MV-4-11 (cell line): ENCODE results near the gene CAB39.
A peak's percentile ranks its signal among the peaks of the same experiment; 100 is the strongest.

Experiments
- DNase-seq: peaks from one replicate; lab custom pipeline; 2025; lab: John Stamatoyannopoulos, UW

The CAB39 gene

DNA sequence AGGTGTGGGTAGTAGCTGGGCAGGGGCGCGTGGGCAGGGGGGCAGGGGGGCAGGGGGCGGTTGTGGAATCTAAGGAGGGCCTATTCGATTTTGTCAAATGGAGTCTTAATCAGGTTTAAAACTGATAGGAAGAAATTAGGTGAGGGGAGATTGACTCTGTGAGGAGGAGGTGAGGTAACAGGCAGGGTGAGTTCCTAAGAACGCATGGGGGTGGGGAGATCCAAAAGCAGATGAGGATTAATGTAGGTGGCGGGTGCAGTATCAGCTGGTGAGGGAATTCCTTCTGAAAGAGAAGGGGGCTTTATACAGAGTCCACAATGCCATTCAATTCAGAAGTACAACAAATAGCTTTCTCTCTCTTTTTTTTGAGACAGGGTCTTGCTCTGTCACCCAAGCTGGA, 72.7 kb downstream of the CAB39 start:
- DNase-seq: no peak

DNA sequence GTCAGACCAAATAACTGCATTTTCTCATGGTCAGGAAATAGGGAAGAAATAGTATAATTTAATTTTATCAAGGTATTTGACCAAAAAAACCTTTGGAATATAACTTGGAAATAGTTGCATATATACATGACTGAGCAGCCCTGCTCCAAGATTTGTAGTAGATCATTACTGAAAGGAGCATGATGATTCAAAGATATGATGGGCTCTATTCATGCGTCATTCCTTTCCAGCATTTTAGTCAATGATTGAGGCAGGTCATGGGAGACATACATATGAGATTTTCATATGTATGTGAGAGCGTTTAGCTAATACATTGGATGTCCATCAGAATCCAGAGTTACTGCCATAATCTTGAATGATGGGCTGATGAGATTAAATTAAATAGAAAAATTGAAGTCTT, 74.5 kb downstream of the CAB39 start:
- no peak for DNase-seq

DNA sequence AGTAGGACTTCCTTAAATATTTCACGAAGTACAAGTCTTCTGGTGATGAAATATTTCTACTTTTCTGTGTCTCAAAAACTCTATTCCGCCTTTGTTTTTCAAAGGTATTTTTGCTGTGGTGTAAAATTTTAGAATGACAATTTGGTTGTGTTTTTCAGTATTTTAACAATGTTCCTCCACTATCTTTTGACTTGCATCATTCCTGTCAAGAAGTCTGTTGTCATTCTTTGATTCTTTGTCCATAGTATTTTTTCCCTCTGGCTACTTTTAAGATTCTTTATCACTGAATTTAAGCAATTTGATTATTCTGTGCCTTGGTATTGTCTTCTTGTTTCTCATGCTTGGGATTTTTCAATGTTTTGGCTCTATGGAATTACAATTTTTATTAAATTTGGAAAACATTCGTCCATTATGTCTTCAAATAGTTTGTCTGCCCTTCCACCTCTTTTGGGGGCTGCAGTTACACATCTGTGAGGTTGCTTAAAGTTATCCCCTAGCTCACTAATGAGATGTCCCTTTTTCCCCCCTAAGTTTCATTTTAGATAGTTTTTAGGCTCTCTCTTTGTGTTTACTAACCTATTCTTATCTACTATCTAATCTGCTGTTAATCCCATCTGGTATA, 76.0 kb downstream of the CAB39 start:
- no peak for DNase-seq

DNA sequence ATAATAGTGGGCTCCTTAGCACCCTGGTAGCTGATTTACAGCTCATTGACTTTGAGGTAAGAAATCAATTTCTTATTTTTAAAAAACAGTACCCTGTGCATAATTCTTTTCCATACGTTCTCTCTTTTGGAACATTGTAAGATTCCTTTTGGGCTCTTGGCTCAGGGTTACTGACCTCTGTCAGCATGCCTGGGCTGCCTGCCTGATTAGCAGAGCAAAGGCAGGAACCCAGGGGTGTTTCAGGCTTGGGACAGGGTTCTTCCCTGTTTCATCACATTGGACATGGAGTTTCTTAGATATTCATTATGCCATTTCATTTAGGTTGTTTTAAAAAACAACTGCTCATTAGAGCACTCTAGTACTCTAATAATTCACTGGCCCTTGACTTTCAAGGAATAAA, 78.3 kb downstream of the CAB39 start:
- no peak for DNase-seq

DNA sequence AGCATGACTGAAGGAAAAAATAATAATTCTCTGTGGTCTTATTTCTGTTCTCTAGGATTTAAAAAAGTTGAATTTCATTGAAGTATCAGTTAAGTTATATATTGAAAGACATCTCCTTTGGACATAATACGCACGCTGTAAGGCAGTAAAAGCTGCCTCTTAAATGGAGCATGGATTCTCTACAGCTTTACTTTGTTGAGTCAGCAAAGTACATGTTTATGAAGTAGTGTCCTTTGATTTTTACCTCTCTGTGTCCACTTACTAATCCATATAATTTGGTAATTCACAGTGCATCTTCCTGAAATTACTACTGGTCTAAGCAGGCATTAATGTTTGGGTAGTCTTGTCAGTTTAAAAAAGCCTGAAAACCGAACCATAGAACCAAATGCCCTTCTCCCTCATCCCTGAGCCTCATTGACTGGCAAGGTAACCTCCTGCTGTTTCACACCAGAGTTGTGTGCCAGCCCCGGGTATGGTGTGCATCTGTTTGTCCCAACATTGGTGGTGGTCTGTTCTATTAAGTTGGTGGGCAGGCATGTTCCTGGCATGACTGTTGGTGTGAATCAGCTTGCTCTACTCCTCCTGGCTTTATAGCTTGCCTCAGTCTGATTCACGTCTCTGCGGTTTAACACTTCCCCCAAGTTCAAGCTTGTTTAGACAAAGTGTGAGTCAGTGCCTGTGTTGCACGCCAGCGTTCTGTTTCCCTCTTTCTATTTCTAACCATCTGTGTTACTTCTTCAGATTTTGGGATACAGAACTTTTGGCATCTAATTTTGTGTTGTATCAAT, 81.1 kb downstream of the CAB39 start:
- DNase-seq: peak; percentile 98

DNA sequence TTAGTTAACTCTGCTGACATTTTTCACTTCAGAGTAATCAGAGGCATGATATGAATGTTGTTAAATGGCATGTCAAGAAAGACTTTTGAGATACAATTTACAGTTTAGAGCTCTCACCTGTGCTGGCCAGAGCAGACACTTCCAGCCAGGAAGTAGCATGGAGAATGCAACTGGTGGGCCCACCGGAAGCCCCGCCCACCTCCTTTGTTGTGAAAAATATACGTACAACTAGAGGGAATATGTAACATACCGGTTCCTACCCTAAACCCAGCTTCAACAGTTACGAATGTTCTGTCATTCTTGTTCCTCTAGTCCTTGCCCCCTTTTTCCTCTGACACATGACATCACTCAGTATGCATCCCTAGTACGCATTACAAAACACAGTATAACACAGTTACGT, 81.9 kb downstream of the CAB39 start:
- DNase-seq: no peak

DNA sequence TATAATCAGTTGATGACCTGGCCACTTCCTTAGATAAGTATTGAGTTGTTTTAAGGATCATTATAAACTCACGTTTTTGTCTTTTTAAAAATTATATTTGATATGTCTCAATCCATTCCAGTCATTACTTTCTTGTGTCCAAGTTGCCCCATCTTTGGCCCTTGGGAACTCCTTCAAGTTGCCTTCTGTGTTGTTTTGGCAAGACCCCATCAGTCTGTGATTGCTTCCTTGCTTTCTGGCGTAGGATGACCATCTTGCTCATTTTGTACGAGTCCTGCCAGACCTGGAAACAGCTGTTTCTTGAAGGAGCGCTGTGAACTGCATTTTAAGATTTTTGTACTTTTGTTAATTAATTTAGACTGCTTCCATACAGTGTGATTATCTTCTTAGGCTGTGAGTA, 83.2 kb downstream of the CAB39 start:
- DNase-seq: no peak

DNA sequence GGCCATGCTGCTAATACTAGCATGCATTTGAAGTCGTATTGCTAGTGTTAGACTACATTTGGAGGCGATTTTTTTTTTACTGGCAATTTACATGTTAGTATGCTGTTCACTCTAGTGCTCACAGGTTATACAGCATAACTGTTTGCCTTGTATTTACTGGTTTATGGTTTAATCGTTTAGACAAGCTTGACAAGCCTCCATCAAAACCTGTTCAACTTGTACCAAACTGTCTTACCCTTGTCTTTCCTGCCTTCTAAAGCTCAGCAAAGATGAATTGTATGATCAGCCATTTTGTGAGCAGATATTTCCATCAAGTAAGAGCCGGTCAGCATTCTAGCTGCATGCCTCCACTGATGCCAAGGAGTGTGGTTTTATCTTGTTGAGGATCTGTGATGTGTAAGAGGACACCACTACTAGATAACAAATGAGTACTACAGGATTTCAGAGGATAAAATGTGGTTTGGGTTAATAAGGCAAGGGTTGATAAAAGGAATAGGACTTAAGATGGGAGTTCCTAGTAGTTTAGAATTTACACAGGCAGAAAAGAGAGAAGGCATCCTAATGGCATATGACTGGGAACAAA, 83.7 kb downstream of the CAB39 start:
- DNase-seq: no peak

DNA sequence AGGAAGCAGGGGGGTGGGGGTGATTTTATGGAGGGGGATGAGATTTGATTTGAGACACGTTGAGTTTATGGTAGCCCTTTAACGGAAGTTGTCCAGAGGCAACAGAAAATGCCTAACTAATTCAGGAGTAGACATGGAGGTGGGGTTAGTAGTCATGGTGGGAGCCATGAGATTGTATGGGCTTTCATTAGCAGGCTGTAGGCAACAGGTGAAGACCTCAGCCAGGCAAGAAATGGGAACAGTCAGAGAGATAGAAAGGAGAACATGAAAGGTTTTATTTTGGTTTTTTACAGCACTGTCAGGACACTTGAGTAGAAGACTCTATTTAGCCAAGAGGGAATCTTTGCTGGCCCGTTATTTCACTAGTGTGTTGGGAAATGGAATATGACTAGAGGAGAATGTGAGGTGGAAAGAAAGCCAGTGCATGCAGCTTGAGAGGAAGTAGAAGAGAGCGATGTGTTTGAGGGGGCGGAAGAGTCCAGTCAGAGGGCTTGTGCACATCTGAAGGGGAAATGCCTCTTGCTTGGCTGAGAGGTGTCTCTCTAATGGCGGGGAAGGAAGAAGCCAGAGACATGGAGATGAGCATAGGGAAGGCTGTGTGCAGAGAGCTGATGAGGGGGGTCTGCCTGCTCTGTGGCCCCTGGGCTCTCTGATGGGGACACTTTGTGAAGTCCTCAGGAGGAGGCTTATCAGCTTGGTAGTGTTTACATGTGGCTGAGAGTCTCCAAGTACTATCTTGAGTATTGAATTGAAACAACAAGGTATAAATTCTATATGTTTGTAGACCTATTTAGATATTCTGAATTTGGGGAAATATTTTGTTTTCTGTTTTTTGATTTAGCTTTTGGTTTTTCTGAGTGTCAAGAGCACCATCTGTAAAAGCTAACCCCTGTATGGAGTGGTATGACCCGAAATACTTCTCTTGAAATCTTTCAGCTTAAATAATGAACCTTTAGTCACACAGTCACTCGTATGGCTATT, 85.2 kb downstream of the CAB39 start:
- peak; percentile 70 for DNase-seq

DNA sequence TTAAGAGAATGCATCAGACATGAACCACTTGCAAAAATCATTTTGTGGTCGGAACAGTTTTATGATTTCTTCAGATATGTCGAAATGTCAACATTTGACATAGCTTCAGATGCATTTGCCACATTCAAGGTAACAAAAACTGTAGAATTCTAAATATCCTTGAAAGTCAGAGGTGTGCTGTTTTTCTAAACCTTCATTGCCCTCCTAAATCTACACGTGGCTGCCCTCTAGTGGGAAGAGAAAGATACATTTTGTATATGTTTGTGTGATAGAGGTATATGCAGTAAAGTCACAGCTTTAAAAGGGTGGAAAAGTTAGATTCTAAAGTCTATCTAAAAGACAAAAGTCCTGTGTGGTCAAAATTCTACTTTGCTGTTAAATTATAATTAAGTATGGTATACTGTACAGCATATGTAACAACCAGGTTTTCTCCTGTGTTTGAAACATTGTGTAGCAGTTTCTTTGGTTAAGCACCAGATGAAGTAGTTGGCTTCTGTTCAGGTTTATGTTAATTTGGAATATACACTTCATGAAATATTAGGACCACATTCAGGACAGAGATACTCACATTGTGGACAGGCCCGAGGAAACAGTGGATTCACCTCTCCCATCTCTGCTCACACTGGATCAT, 86.2 kb downstream of the CAB39 start:
- DNase-seq: peak; percentile 52

DNA sequence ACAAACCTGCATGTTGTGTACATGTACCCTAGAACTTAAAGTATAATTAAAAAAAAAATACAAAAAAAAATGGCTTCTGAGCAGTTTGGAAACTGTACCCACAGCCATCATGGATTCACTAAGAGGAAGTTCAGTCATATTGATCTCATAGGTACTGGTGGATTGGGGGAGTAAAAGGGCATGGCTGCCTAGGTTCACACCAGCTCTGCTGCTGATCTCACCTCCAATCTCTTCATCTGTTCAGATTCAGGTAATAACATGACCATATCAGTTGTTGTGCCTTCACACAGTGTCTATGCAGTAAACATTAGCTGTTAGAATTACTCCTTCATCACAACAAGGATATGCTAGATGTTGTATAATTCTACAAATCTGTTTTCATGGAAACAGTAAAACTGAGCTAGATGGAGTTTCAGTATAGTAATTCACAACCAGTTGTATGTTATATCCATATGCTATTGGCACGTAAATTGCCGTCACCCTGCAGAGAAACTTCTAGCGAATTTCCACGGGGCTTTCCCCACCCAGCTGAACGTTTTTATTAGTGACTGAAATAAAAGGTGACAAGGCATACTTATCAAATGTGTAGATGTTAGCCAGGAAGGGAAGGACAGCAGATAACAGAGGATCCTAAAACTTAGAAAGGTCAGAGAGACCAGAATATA, 92.8 kb downstream of the CAB39 start:
- no peak for DNase-seq

DNA sequence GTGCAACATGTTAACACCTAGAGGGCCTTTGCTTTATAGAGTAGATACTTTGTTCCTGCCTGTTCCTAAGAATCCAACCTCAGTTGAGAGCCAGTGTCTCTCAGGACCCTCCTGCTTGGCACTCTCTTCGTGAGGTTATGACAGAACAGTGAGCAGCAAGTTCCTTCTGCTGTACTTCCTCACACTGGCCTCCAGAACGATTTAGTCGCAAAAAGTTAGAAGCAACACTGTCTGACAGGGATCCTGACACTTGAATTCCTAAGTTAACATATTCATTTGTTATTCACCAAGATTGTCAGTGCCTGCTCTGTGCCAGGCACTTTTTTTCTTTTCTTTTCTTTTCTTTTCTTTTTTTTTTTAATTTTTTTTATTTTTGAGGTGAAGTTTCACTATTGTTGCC, 95.1 kb downstream of the CAB39 start:
- DNase-seq: no peak

DNA sequence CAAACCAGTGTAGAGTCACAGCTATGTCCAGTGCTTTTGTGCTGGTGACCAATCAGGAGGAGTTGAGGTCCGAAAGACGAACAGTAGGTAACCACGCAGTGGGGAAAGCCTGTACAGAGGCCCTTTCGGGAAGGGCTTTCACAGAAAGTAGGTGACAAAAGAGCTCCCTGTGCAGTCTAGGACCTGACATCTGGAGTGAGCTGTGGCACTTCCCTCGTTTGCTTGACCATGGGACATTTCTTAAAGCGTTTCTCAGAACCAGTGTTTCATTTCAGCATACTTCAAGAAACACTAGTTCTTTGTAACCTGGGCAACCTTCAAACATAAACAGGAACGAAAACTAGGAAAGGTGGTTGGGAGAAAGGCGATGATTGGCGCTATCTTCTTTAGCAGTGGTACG, 96.4 kb downstream of the CAB39 start:
- no peak for DNase-seq

DNA sequence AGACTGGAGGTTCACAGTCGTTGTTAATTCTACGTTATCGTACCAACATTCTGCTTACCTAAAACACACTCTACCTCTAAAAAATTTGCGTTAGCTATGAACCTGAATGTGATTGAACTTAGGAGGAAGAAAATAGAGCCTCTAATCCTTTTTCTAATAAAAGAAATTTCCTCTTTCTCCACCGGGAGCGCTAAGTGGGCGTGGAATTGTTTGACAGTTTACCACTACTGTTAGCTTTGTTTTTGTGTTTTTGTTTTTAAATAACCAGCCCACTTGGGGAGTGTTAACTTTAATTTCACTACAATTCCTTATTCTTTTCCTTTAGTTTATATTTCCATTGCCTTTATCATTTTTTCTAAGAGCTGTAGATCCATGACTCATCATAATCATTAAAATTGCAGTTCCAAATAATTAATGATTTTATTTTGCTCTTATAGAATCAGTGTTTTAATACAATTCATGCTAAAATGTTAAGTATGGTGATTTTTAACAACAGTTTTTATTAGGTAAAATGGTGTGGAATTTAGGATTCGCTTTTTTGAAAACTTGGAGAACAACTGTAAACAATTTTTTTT, 97.1 kb downstream of the CAB39 start:
- DNase-seq: no peak

DNA sequence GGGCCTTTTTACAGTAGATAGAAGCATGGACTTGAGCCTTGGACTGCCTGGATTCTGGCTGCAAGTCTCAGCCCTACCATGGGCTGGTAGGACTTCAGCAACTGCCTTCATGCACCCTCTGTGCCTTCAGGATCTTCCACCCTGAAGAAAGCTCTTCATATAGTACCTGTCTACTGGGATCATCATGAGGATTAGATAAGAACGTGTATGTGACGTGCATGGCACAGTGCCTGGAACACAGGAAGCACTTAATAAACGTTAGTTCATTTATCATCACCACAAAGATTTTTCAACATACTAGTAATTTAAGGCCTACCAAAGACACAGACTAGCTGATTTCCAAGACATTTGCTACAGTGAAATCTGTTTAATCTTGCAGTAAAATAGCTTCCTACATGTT, 98.9 kb downstream of the CAB39 start:
- no peak for DNase-seq

DNA sequence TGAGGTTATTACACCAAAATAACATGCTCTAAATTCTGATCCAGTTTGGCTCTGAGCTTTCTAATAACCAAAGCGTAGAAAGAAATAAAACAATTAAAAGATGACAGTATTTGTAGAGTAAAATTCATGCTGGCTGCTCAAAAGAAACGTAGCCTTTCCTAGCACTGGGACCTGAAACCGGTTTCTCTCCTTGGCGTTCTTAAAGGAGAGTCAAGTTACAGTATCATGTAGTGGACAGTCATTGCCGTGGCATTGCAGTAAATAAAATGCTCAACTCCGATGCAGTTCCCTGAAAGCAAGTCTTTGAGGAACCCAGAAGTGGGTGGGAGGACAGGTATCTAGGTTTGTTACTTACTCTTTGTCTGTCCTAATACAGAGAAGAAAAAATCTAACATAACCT, 99.4 kb downstream of the CAB39 start:
- no peak for DNase-seq

DNA sequence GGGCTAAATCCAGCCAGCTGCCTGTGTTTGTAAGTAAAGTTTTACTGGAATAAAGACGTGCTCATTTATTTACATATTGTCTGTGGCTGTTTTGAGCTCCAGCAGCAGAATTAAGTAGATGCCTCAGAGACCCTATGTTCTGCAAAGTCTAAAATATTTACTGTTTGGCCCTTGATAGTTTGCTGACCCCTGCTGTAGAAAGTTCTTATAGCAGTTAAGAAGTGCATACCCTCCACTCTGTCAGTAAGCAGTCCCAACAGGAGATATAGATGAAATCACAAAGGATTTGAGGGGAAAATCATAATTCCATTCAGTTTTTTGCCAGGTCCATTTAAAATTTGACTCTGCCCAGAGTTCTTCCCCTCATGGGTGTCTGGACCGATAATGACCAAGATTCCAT, 102.0 kb downstream of the CAB39 start:
- peak; percentile 35 for DNase-seq

DNA sequence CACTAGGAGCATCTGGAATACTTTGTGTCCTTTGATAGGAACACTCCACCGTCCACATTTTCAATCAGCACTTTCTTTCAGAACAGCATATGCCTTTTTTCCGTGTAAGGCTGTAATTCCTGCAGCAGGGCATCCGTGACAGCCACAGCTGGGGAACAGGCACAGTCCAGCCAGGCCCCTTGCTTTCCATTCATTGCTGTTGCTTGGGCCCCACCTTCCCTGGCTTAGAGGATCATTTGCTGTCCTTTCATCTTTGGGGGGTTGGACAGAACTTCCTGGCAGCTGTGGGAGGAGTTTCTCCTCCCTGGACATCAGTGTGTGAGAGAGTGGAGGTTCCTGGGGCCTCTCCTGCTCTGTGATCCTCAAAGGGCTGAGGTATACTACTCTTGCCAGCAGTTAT, 102.4 kb downstream of the CAB39 start:
- DNase-seq: no peak

DNA sequence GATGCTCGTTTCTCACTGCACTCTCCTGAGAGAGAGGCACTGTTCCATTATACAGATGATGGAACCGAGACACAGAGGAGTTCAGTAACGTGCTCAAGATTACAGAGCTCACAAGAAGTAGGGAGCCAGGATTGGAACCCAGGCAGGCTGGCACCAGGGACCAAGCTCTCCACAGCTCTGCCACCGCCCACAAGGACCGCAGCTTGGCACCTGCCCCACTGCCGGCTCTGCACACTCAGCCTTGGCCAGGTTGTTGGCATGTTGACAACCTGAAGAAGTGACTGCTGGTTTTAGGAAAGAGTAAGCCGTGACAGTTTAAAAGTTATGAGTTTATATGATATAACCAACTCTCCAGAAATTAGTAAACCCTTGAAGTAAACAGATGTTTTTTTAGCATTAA, 104.1 kb downstream of the CAB39 start:
- no peak for DNase-seq

DNA sequence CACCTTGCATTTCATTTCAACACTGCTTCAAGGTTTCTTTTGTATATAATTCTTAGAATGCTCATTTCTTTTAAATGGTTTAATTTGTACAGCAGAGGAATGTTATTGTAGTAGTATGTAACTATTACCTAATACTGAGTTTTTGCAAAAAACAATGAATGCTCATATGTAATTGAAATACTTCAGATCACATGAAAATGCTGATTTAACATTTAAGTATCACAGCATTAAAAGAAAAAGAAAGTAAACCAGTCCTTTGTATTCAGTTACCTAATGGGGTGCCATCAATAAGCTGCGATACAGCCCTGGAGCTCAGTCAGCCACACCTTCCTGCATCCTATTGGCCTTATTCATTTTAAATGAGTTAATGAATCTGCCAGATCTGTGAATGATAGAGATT, 106.8 kb downstream of the CAB39 start:
- no peak for DNase-seq
